Measurements from ENCODE around the gene CAMSAP1.
A peak's percentile ranks its signal among the peaks of the same experiment; 100 is the strongest.

The CAMSAP1 gene

DNA sequence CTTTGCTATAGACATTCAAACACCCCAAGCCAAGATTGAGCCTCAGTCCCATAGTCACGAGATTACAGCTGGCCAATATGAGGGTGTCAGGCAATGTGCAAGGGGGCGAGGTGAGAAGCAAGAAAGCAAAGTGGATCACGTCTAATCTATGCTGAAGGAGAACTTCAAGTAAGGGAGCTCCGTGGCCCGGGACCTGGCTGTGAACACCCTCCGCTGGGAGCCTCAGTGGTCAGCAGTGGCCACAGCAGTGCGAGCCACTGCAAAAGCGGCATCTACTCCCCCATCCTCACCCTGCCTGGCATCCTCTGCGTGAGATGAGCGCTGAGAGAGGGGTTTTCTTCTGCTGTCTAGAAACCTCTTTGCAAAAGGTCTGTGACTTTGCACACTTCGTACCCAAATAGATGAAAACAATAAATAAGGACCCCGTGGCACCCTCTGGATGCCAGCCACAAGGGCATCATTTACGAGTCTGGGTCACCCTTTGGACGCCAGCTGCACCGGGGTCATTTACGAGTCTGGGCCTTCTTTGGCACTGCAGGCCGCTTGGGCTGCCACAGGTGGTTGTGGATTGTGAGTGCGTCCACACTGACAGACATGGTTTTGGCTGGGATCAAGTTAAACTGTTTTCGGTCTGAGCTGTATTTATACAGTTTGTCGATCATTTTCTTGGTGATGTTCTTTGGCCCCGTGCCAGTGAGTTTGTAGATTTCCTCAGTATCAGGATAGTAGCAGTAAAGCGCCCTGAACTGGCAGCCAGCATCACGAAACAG, 96.4 kb downstream of the CAMSAP1 start:
- peaks cover 60% of the 10 kb centered on the region for H3K36me3 ChIP-seq (ENCODE audit: insufficient read depth, low read length)
- peaks cover 11% of the 10 kb centered on the region for H3K4me1 ChIP-seq (ENCODE audit: control insufficient read depth, insufficient read depth, low read length)

DNA sequence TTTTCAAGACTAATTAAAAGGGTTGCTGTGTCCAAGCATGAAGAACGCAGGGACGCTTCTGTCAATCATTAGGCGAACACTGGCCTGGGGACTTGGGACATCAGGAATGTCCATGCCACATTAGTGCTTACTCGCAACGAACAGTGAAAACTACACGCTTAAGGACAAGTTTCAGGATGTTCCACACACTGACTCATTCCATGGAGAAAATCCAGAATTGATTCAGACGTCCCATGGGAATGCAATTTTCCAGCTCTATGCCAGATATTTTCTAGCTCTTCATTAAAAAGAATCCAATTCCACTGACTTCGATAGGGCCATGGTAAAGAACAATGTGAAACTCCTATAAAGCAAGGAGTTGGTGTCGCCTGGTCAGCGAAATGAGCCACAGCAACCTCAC, 98.2 kb downstream of the CAMSAP1 start:
- no peaks in the 10 kb centered on the region for H3K9me3 ChIP-seq (replicated peaks; ENCODE audit: low read length)
- H3K36me3 ChIP-seq (ENCODE audit: insufficient read depth, low read length): peaks cover 43% of the 10 kb centered on the region
- H3K9ac ChIP-seq (ENCODE audit: low read depth, low read length): no peak overlapping the region
- peaks cover 20% of the 10 kb centered on the region for H3K4me1 ChIP-seq (ENCODE audit: control insufficient read depth, insufficient read depth, low read length)
- no peak overlapping the region for H3K4me2 ChIP-seq (ENCODE audit: low read length)
- no peak overlapping the region for H3K4me3 ChIP-seq (ENCODE audit: low read length)
- no peaks in the 10 kb centered on the region for H3K27me3 ChIP-seq (ENCODE audit: control insufficient read depth, insufficient read depth, low read length)

More for the DNA sequence above, 96.4 kb downstream of the CAMSAP1 start:
- no peak overlapping the region for H3K4me2 ChIP-seq (ENCODE audit: low read length)
- H3K9me3 ChIP-seq (replicated peaks; ENCODE audit: low read length): no peaks in the 10 kb centered on the region
- H3K27me3 ChIP-seq (ENCODE audit: control insufficient read depth, insufficient read depth, low read length): no peaks in the 10 kb centered on the region
- no peak overlapping the region for H3K9ac ChIP-seq (ENCODE audit: low read depth, low read length)
- H3K4me3 ChIP-seq (ENCODE audit: low read length): no peak overlapping the region

- no peak overlapping the region for H3K4me2 ChIP-seq (ENCODE audit: low read length)
- H3K27me3 ChIP-seq (ENCODE audit: control insufficient read depth, insufficient read depth, low read length): no peaks in the 10 kb centered on the region
- peaks cover 17% of the 10 kb centered on the region for H3K36me3 ChIP-seq (ENCODE audit: insufficient read depth, low read length)
- H3K4me1 ChIP-seq (ENCODE audit: control insufficient read depth, insufficient read depth, low read length): peaks cover 17% of the 10 kb centered on the region
- no peak overlapping the region for H3K4me3 ChIP-seq (ENCODE audit: low read length)
- no peaks in the 10 kb centered on the region for H3K9me3 ChIP-seq (replicated peaks; ENCODE audit: low read length)
- H3K9ac ChIP-seq (ENCODE audit: low read depth, low read length): no peak overlapping the region
Measured at GRCh38 chr9:135805422-135806022, 101.8 kb downstream of the CAMSAP1 start.

DNA sequence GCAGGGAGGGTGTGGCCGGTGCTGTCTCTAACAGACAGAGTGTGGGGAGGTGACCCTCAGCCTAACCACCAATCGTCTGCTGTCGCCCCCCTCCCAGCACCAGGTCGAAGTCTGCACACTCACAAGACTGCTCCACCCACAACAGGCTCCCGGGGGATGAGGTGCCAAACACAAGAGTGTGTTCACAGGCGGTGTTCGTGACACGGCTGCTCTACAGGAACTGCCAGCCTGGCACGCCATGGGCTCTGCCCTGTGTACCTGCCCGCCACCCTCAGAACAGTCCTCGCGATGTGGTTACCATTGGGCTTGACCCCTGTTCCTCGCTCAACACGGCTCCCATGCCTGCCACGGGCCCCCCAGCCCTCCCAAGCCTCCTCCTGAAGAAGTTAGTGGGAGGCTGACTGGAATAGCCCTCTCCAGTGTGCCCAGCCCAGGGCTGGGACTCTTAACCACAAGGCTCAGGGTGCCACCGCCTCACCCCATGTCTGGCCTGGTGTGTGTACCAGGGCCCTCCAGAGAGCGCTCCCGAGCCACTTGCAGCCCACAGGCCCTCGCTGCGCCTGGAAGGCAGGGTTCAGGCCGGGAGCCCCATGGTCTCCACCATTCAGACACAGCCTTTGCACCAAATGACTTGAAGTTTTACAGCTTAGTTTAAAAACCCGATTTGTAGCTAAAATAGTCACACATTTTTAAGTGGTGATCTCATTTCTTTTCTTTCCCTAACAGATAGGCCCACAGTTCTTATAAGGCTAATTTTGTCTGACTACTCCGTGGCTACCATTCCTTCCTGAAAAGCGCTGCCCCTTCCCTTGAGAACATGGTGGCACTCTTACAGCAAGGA, 102.5 kb downstream of the CAMSAP1 start:
- no peaks in the 10 kb centered on the region for H3K9me3 ChIP-seq (replicated peaks; ENCODE audit: low read length)
- peaks cover 11% of the 10 kb centered on the region for H3K36me3 ChIP-seq (ENCODE audit: insufficient read depth, low read length)
- H3K4me2 ChIP-seq (ENCODE audit: low read length): no peak overlapping the region
- peaks cover 17% of the 10 kb centered on the region for H3K4me1 ChIP-seq (ENCODE audit: control insufficient read depth, insufficient read depth, low read length)
- H3K27me3 ChIP-seq (ENCODE audit: control insufficient read depth, insufficient read depth, low read length): no peaks in the 10 kb centered on the region
- no peak overlapping the region for H3K4me3 ChIP-seq (ENCODE audit: low read length)
- no peak overlapping the region for H3K9ac ChIP-seq (ENCODE audit: low read depth, low read length)

DNA sequence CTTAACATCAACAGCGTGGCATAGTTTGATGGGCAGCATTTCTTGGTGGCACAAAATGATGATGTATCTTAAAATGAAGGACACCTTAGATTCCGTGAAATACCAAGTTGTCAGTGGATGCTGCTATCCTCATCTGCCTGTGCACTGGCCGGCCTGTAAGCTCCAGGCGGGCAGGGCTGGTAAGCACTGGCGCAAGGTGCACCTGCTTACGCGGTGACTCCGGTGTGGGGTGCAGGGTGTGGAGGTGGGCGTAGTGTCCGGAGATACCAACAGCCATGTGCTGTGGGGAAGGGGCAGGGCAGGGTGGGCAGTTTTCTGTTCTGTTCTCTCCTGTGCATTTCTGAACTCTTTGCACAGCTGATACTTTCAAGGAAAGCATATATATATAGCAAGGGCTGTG, 103.9 kb downstream of the CAMSAP1 start:
- Histone ChIP-seq H3K4me1 (ENCODE audit: control insufficient read depth, insufficient read depth, low read length) (peaks cover 9% of the 10 kb centered on the region), H3K27me3 (ENCODE audit: control insufficient read depth, insufficient read depth, low read length) (no peaks in the 10 kb centered on the region), H3K9me3 (replicated peaks; ENCODE audit: low read length) (no peaks in the 10 kb centered on the region), H3K4me3 (ENCODE audit: low read length) (no peak overlapping the region), H3K9ac (ENCODE audit: low read depth, low read length) (no peak overlapping the region), H3K36me3 (ENCODE audit: insufficient read depth, low read length) (peaks cover 6% of the 10 kb centered on the region), H3K4me2 (ENCODE audit: low read length) (no peak overlapping the region)

DNA sequence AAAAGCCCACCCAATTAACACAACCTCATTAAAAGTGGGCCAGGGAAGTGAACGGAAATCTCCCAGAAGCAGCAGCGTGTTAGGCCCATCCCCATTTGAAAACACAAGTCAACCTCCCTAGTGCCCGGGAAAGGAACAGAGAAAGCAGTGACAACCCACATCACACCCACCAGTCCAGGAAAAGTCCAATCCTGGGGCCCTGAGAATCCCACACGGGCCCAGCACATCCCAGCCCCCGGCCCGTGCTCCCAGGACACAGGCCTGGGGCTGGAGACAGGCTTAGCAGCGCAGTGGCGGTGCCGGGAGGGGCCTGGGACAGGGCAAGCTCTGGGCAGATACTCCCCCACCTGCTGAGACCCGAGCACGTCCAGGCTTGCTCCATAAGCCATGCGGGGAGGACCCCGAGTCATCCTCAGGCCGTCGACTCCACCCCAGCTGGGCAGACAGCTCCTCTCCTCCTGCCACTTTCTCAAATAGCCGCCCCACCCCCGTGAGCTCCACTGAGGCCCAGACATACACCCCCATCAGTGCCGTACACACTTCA, 104.4 kb downstream of the CAMSAP1 start:
- H3K4me3 ChIP-seq (ENCODE audit: low read length): no peak overlapping the region
- H3K27me3 ChIP-seq (ENCODE audit: control insufficient read depth, insufficient read depth, low read length): no peaks in the 10 kb centered on the region
- no peak overlapping the region for H3K4me2 ChIP-seq (ENCODE audit: low read length)
- H3K4me1 ChIP-seq (ENCODE audit: control insufficient read depth, insufficient read depth, low read length): peaks cover 10% of the 10 kb centered on the region
- peaks cover 5% of the 10 kb centered on the region for H3K36me3 ChIP-seq (ENCODE audit: insufficient read depth, low read length)
- no peaks in the 10 kb centered on the region for H3K9me3 ChIP-seq (replicated peaks; ENCODE audit: low read length)
- H3K9ac ChIP-seq (ENCODE audit: low read depth, low read length): no peak overlapping the region

- H3K36me3 ChIP-seq (ENCODE audit: insufficient read depth, low read length): no peaks in the 10 kb centered on the region
- H3K9ac ChIP-seq (ENCODE audit: low read depth, low read length): no peak overlapping the region
- H3K4me2 ChIP-seq (ENCODE audit: low read length): no peak overlapping the region
- H3K27me3 ChIP-seq (ENCODE audit: control insufficient read depth, insufficient read depth, low read length): peaks cover 6% of the 10 kb centered on the region
- H3K4me1 ChIP-seq (ENCODE audit: control insufficient read depth, insufficient read depth, low read length): peaks cover 17% of the 10 kb centered on the region
- H3K9me3 ChIP-seq (replicated peaks; ENCODE audit: low read length): no peaks in the 10 kb centered on the region
- no peak overlapping the region for H3K4me3 ChIP-seq (ENCODE audit: low read length)
Measured at GRCh38 chr9:135801070-135801469, 106.3 kb downstream of the CAMSAP1 start.

DNA sequence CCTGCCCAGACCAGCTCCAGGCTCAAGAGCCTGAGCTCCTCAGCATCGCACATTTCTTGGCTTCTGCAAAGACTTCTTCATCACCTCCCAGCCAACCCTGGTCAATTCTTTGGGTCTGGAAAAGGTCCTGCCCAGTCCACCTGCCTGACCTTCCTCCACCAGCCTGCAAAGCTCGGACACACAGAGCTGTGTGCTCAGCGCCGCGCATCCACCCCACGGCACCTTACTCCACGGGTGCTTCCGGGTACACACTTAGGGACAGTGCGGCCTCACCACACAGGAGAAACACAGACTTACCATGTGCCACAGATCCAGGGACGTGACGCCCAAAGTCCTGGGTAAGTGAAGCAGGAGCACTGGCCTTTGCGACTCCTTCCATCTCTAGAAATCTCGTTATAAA, 108.1 kb downstream of the CAMSAP1 start:
- no peaks in the 10 kb centered on the region for H3K9me3 ChIP-seq (replicated peaks; ENCODE audit: low read length)

GRCh38 chr9:135798263-135798585, 109.1 kb downstream of the CAMSAP1 start:
- Histone ChIP-seq H3K9me3 (replicated peaks; ENCODE audit: low read length) (no peaks in the 10 kb centered on the region), H3K4me2 (ENCODE audit: low read length) (peak overlapping the region; percentile 52), H3K4me3 (ENCODE audit: low read length) (no peak overlapping the region), H3K4me1 (ENCODE audit: control insufficient read depth, insufficient read depth, low read length) (peaks cover 8% of the 10 kb centered on the region), H3K9ac (ENCODE audit: low read depth, low read length) (no peak overlapping the region), H3K27me3 (ENCODE audit: control insufficient read depth, insufficient read depth, low read length) (peaks cover 15% of the 10 kb centered on the region), H3K36me3 (ENCODE audit: insufficient read depth, low read length) (no peaks in the 10 kb centered on the region)

More for the DNA sequence above, 108.1 kb downstream of the CAMSAP1 start:
- H3K4me3 ChIP-seq (ENCODE audit: low read length): no peak overlapping the region
- peaks cover 8% of the 10 kb centered on the region for H3K4me1 ChIP-seq (ENCODE audit: control insufficient read depth, insufficient read depth, low read length)
- H3K36me3 ChIP-seq (ENCODE audit: insufficient read depth, low read length): no peaks in the 10 kb centered on the region
- H3K9ac ChIP-seq (ENCODE audit: low read depth, low read length): no peak overlapping the region
- no peak overlapping the region for H3K4me2 ChIP-seq (ENCODE audit: low read length)
- peaks cover 12% of the 10 kb centered on the region for H3K27me3 ChIP-seq (ENCODE audit: control insufficient read depth, insufficient read depth, low read length)

DNA sequence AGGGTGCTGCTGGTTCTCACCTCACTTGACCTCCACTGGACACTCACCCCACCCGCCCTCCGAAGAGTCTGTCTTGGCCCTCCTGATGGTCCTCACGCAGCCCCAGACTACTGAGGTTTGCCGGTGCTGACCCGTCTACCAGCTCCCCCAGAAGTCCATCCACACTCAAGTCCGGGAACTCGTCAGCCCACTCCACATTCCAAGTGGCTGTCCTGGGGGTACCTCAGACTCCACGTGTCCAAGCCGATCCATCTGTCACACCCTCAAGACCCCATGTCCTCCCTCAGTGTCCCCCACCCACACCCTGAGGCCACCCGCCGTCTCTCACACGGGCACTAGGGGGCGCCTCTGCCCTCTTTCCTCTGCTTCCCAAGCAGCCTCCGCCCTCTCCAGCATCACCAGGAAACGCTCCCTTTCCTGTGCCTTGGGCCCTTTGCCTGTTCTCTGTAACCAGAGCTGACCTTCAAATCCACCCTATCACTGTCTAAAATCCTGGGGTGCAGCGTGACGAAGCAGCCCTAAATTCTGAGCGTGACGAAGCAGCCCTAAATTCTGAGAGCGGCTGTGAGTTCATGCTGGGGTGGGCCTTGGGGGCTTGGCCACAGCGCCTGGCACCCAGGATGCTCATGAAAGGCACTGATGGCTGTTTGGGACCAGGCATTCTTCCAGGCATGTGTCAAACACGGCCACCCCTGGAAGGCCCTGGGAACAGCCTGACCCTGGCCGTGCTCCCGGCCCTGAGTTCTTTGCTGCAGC, 109.7 kb downstream of the CAMSAP1 start:
- Histone ChIP-seq H3K4me3 (ENCODE audit: low read length) (no peak overlapping the region), H3K4me2 (ENCODE audit: low read length) (peak overlapping the region; percentile 52), H3K27me3 (ENCODE audit: control insufficient read depth, insufficient read depth, low read length) (peaks cover 15% of the 10 kb centered on the region), H3K9ac (ENCODE audit: low read depth, low read length) (no peak overlapping the region), H3K36me3 (ENCODE audit: insufficient read depth, low read length) (no peaks in the 10 kb centered on the region), H3K4me1 (ENCODE audit: control insufficient read depth, insufficient read depth, low read length) (peaks cover 8% of the 10 kb centered on the region), H3K9me3 (replicated peaks; ENCODE audit: low read length) (no peaks in the 10 kb centered on the region)

Data from skeletal muscle satellite cell (primary cell).